ENCODE measurements around the gene ARVCF. TPM values are rescaled to one million over a fixed set of nuclear protein-coding genes. Genes with fewer than 3 reads are reported as not detected.

The ARVCF gene
- total and polyA plus RNA-seq, 9 of the 15 experiments (the other 6 are each of a cell fraction or from before 2014, with no cell fraction given): 0.03 to 97.4 (median 15.6) TPM

GRCh38 chr22:19986410-19987341 is 29.9 kb downstream of the ARVCF start:
- Histone ChIP-seq H2AFZ (ENCODE audit: low read depth, low read length) (peak overlapping the region; percentile 71), H3K4me3 (peak overlapping the region; percentile 48), H3K9me1 (ENCODE audit: control insufficient read depth, insufficient read depth, low read length) (peaks cover 23% of the 10 kb centered on the region), H4K20me1 (replicated peaks; ENCODE audit: control insufficient read depth, insufficient read depth, low read length) (peaks cover 72% of the 10 kb centered on the region), H3K9me3 (replicated peaks; ENCODE audit: control insufficient read depth, insufficient read depth, low read depth, low read length) (no peaks in the 10 kb centered on the region), H3K4me1 (replicated peaks in 1 of 2; ENCODE audit: control insufficient read depth in 2 of 2, insufficient read depth in 2 of 2, low read length in 2 of 2) (peaks cover 39 to 91% of the 10 kb centered on the region in 2 experiments), H3K27ac (ENCODE audit: extremely low read depth, low read depth, low read length) (peak overlapping the region; percentile 43; the same call in 1 of the 3 replicates), H3K9ac (ENCODE audit: insufficient read depth in 1 of 2, low read depth in 2 of 2, low read length in 2 of 2) (peak overlapping the region; percentile 35 to 91; a peak in 3 of 4 replicates), H3K36me3 (ENCODE audit: control insufficient read depth, insufficient read depth, low read length) (peaks cover 3% of the 10 kb centered on the region; the same call in 1 of the 3 replicates), H3K27me3 (ENCODE audit: control insufficient read depth in 2 of 2, insufficient read depth in 2 of 2, low read length in 2 of 2) (no peaks in the 10 kb centered on the region), H3K4me2 (ENCODE audit: insufficient read depth, low read length) (peak overlapping the region; percentile 78), H3K79me2 (ENCODE audit: control insufficient read depth, insufficient read depth, low read length) (no peaks in the 10 kb centered on the region)
- 5% methylated on average over 69 of the region's 76 CpGs for WGBS (ENCODE audit: insufficient coverage, low coverage, missing lambda C conversion rate)
- no TSS peak for BruUV-seq (replicated peaks)
- FAIRE-seq: peak; percentile 60
- ATAC-seq: peak; percentile 94
- intact Hi-C loops (cut with micrococcal nuclease) (loop anchor here (5.0 kb wide), 1 partner anchor 36 kb away; the partner anchor contains the start of gene TANGO2), in situ Hi-C loops (cut with MboI) (no loop called here)
- ChIA-PET CTCF (ENCODE audit: low intra/inter-chr PET ratio) (no interaction called here), POLR2A (interaction anchor here (0.6 to 5.7 kb wide), 12 partner anchors 13 to 1642 kb away, joined by 3 to 56 read pairs (median 4); partner anchors contain the start of gene TRMT2A)
- DNase-seq (ENCODE audit: extremely low read depth in 1 of 4, low spot score in 3 of 4): peak; percentile 97 to 100 (median 100)
- no peak for TF ChIP-seq ATF4 (CRISPR knock-in tag; IDR thresholded peaks at IDR 0.05)
- TF ChIP-seq RNF2 (IDR thresholded peaks at IDR 0.05): no peak
- TF ChIP-seq EP300 (IDR thresholded peaks at IDR 0.05; ENCODE audit: low read length): no peak
- no peak for TF ChIP-seq RBM15 (IDR thresholded peaks at IDR 0.05; ENCODE audit: insufficient read depth, low read length)
- TF ChIP-seq ZMIZ1 (IDR thresholded peaks at IDR 0.05; ENCODE audit: low read depth in 2 of 2, low read length in 2 of 2): no peak; a peak in 1 of 4 replicates
- TF ChIP-seq MTF1 (CRISPR knock-in tag; IDR thresholded peaks at IDR 0.05; ENCODE audit: borderline replicate concordance): no peak
- peak; percentile 25; the same call in 1 of the 2 replicates for TF ChIP-seq ZNF274 (IDR thresholded peaks at IDR 0.05; ENCODE audit: borderline replicate concordance, low read depth, low read length)
- TF ChIP-seq TBL1XR1 (IDR thresholded peaks at IDR 0.05; ENCODE audit: low read length in 2 of 2): no peak
- no peak for TF ChIP-seq PTBP1 (IDR thresholded peaks at IDR 0.05; ENCODE audit: low read depth, low read length)
- TF ChIP-seq HDAC3 (IDR thresholded peaks at IDR 0.05; ENCODE audit: borderline replicate concordance, partially characterized antibody): no peak
- TF ChIP-seq NR2C2 (CRISPR knock-in tag; IDR thresholded peaks at IDR 0.05): no peak
- TF ChIP-seq NR2C2 (tag; IDR thresholded peaks at IDR 0.05): no peak
- no peak for TF ChIP-seq ZNF436 (CRISPR knock-in tag; IDR thresholded peaks at IDR 0.05)
- TF ChIP-seq NR3C1 (CRISPR knock-in tag; IDR thresholded peaks at IDR 0.05): no peak
- TF ChIP-seq NFE2L1 (tag; IDR thresholded peaks at IDR 0.05; ENCODE audit: borderline replicate concordance, low read depth): no peak

Data from K562 (cell line).